Head of caudate nucleus (tissue), 42 donors: ENCODE results near the gene UGT1A4.

Experiments used
- DNase-seq, 42 donors: peaks; one replicate each; pipeline versions ENCODE4 v3.0.0 to v3.0.0-alpha.2; 2020 to 2021; ENCODE audit warnings: mixed read lengths in 7 of 42
- intact Hi-C: fragments of 100-400 bp; cut with DNase I; formaldehyde crosslinking; loops from one replicate; pipeline ENCODE4 v1.15.0; 2022

Gene UGT1A4

DNA sequence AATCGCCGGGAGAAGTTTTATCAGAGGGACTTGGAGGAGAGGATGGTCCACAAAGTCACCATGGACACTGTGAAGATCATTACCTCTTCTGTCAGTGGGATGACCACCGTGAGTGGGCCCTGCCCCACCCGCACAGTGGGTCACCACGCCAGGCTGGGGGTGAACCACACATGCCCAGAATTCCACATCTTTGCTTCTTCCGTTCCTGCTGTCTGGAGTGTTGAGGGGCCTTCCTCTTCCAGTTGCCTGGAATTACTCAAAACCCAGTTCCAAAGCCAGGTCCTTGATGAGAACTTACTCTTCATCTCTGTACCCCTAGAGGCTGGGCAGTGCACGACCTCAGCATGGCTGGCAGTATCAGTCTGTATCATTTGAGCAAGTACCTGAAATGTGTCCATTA is 81.7 kb downstream of the UGT1A4 start:
- intact Hi-C loops = no loop called here

DNA sequence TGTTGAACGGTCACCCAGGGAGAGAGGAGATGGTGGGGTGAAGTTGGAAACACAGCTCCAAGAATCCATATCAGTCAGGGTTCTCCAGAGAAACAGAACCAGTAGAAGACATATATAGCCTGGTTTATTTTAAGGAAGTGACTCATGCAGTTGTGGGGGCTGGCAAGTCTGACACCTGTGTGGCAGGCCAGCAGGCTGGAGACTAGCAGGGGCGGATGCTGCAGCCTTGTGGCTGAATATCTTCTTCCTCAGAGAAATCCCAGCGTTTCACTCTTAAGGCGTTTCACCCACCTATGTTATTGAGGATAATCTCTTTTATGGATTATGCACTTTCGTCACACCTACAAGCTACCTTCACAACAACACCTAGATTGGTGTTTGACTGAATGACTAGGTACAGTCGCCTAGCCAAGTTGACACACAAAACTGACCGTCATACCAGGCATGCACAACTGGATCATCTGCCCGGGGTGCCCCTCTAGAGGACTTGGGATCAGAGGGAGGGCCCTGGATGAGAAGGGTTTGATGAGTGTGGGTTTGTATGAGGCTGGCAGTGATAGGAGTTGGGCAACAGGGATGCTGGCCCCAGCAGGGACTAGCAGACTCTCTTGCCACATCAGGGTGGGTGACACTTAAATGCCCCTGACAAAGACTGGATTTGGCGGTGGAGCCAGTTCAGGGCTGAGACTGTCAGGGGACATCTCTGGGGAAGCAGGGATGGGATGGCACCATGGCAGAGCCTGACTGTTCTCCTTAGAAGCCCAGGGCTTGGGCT is 83.0 kb downstream of the UGT1A4 start:
- intact Hi-C loops = no loop called here
- peak in 32 of 42 donors; percentile 3 to 81 (median 35) for DNase-seq

More for the DNA sequence above, 81.7 kb downstream of the UGT1A4 start:
- peak in 5 of 42 donors; percentile 2 to 21 (median 9) for DNase-seq

DNA sequence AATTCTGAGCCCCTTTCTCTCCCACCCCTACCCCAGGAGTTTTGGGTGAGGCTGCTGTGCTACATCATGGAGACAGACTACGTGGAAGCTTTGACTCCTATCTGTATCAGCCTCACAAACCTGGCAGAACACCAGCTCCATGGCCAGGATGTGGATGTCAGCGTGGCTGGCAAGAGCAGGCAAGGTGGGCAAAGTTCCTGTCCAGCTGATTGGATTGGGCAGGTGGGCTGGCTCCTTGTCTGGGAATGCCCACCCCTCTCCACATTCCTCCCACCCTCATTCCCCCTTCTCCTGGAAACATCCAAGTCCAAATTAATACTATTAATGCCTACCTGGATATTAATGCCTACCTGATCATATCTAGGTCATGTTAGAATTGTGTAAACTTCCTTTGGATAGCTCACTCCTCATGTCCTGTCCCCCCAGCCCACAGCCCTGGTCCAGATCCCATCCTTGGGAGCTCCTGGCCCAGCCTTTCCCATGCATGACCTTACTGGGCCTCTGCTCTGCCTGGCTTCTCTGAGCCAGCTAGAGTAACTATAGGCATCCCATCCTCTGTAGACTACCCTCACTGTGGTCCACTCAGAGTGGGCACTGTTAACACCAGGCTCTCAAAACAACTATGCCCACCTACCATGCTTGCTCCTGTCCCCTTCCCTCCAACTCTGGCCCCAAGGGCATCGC is 83.7 kb downstream of the UGT1A4 start:
- intact Hi-C loops = no loop called here
- DNase-seq = peak in 4 of 42 donors; percentile 12 to 28 (median 16)

DNA sequence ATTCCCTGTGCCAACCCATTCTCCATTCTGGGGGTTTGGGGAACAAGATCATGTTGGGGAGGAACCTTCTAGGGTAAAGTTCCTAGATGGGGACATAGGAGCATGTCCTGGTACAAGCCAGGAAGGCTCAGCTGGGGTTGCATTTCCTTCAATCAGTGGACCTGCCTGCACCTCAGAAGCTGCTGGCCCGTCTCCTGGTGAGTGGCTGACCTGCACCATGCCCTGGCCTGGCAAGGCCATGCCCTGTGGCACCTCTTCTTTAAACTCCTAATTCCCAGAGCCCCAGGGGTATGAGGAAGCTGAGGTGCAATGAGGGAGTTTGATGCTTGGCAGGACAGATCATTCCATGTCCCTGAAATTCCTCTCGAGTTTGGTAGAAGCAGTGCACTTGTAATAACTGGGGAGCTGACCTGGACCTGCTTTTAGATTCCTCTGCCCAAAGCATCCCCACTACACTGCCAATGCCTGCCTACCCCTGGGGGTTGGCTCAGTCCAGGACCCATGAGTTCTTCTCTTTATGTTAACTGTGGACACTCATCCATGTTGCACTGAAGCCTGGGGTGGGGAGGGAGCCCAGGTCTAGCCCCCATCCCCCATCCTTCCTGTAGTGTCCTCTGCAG is 84.9 kb downstream of the UGT1A4 start:
- DNase-seq = peak in 6 of 42 donors; percentile 0 to 28 (median 18)
- intact Hi-C loops = no loop called here

DNA sequence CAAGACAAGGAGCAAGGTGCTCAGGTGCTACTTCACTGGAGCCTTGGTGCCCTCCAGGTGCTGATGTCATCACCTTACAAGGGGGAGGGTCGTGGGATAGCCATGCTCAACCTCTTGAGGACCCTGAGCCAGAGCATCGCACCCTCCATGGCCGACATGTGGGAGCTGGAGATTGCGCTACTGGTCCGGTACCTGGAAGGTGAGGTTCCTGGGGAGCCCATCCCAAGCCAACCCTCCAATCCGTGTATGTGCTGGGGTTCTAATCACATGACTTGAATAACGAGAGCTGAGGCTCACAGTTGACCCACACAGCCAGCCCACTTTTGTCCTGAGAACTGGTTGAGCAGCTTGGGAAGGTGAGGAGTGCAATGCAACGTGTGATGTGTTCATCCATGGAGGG is 85.5 kb downstream of the UGT1A4 start:
- intact Hi-C loops = no loop called here
- DNase-seq = peak in 8 of 42 donors; percentile 3 to 28 (median 13)

DNA sequence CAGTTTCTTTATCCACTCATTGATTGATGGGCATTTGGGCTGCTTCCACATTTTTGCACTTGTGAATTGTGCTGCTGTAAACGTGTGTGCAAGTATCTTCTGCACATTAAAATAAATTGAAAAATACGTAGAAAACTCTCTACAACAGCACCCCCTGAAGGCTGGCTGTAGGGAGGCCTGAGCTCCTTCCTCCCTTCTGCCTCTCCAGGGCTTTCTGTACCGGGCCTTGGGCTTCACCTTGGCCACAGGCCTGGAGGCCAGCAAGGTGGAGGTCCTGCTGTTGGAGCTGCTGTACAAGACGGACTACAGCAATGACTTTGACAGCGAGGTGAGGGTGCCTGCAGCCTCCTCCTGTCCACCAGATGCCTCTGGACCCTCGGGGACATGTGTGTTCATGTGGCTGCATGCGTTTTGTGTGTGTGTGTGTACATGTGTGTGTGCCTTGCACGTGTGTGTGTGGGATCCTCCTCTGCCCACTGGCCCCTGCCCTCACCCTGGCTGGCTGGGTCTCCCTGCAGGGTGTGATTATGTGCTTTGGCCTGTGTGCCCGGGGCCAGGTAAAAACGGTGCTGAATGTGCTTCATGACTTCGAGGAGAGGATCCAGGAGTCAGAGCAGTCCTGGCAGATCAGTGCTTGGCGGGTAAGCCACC is 88.8 kb downstream of the UGT1A4 start:
- intact Hi-C loops = no loop called here
- peak in 9 of 42 donors; percentile 4 to 21 (median 12) for DNase-seq

DNA sequence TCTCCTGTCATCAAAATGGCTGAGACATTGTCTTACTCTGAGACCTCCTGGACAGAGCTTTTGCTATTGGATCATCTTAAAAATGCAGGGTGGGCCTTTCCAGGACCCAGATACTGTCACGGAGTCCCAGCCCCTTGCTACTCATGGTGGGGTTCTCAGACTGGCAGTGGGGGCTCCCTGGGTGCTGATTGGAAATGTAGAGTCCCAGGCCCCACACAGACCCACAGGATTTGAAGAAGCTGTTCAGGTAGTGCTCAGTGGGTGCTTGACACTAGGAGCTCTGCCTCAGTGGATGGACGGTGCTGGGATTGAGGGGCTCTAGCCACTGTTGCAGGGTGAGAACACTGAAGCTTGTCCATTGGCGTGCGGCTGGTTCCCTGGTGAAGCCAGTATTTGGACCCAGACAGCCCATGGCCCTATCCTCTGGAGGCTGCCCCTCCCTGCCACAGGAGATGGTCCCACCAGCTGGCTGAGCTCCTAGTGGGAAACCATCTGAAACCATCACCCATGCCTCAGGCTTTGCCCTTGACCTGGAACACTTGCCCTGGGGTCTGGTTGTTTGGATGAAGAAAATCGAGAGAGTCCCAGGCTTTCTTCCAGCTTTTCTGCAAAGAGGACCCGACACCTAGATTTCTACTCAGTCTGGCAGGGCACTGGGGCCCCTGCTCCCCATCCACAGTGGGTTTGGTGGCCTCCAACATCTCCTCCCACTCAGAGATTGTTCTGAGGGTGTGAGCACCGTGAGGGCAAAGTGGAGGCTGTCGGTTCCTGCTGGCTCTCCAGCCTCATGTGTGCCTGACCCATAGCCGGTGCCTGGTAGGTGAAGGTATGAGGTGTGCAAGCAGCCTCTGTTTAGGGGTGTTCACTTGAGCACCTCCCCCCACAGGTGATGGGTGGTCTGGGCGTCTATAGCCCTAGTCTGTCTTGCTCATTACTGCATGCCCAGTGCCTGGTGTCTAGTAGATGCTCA is 89.7 kb downstream of the UGT1A4 start:
- DNase-seq = peak in 9 of 42 donors; percentile 2 to 26 (median 9)
- intact Hi-C loops = no loop called here

DNA sequence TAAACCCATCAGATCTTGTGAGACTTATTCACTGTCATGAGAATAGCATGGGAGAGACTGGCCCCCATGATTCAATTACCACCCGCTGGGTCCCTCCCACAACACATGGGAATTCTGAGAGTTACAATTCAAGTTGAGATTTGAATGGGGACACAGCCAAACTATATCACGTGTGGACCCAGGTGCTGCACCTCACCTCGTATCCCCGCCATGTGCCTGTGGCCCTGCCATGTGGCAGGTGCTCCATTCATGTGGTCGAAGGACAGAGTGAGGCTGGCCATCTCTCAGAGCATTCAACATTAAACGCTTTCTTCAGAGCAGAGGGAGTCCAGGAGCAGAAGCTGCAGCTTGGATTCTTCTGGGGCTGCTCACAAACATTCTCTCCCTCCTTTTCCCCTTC is 91.8 kb downstream of the UGT1A4 start:
- DNase-seq = peak in 8 of 42 donors; percentile 1 to 31 (median 2)
- intact Hi-C loops = no loop called here

DNA sequence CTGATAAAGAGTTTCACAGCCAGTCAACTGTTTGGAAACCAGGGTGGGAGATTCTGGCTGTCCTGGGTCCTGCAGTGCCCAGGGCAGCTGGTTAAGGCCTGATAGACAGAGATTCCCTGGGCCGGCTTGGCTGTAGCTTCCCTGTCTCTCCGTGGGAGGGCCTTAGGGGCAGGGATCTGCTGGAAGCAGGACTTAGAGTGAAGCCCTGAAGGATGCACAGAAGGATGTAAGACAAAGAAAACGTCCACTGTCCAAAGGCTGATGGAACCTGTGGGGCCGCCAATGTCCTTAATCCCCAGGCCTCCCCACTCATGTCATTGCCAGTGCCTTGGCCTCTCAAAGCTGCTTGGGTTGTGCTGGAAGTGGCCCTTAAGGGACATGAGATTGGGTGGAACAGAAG is 92.6 kb downstream of the UGT1A4 start:
- DNase-seq = peak in 6 of 42 donors; percentile 2 to 25 (median 10)
- intact Hi-C loops = no loop called here

DNA sequence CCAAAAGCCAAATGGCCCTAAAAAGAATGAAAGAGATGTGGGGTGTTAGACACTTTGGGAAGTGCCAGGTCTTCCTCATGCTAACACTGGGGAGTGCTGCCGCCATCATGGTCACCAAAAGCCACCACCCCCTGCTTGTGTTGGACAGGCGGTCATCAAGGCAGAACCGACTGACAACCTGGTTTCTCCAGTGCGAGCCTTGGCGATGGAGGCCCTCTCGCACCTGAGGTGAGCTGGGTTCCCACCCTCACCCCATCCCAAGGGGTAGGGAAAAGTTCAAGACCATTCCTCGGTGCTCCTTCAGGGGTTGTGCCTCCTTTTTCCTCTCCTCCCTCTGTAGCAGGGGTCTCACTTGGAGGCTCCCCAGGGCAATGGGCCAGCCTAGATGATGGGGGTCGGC is 93.2 kb downstream of the UGT1A4 start:
- peak in 11 of 42 donors; percentile 1 to 21 (median 7) for DNase-seq
- intact Hi-C loops = no loop called here

DNA sequence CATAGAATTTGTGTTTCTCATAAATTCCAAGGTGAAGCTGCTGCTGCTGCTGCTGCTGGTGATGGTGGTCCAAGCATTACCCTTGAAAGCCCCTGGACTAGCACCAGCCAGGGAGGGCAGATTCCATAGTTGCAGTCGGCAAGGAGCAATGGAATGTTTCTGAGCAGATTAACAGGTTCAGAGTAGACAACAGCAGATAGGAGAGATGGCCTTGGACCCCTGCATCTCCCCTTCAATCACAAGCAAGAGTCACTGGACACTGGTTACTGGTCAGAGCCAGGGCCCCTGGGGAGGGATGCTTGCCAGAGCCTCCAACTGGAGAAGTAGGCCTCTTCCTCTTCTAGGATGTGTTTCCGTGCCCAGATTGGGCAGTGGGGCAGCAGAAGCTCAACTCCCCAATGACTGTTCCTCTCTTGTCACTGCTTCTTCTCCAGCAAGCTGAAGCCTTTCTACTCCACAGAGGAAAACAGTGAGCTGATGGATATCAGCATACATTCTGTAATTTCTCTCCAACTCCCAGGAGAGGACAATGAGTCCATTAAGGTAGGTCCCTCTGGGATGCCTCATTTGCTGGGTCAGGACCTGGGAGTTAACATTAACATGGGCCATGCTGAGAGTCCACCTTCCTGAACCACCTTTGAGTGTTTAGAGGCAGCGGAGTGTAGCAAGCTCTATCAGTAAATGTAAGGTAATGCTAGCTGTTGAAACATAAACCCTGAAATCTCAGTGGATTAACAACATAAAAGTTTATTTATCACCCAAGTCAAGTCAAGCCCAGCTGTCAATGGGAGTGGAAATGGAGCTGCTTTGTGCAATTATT is 94.9 kb downstream of the UGT1A4 start:
- intact Hi-C loops = no loop called here
- peak in 5 of 42 donors; percentile 1 to 20 (median 4) for DNase-seq

DNA sequence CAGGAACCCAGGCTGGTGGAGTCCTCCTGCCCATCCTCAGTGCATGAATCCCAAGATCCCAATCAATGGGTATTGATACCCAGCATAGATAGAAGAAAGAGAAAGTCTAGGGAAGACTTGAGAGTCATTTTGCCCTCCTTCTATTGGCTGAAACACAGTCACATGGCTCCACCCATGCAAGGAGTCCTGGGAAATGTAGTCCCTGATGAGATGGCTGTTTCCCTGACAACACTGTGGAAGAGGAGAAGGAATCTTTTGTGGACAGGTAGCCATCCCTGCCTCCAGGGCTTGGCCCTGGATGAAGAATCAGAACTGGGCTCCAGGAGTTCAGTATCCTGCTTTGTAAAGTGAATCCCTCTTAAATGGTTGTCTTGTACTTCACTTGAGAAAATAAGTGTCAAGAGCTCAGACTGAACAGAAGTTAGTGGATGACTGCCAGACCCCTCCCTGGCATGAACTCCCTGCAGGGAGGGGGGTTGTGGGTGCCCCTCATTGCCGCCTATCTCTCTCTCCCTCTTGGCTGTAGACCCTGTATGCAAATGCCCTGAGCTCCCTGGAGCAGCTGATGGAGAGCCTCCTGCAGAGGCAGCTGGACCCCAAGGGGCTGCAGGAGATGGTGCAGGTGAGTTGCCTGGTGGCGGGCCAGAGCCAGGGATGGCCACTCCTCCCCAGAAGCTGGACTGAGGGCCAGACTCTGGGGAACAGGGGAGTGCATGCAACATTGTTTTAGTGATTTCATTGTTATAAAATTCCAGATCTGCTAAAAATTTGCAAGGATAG is 95.7 kb downstream of the UGT1A4 start:
- DNase-seq = peak in 5 of 42 donors; percentile 2 to 21 (median 3)
- intact Hi-C loops = no loop called here

DNA sequence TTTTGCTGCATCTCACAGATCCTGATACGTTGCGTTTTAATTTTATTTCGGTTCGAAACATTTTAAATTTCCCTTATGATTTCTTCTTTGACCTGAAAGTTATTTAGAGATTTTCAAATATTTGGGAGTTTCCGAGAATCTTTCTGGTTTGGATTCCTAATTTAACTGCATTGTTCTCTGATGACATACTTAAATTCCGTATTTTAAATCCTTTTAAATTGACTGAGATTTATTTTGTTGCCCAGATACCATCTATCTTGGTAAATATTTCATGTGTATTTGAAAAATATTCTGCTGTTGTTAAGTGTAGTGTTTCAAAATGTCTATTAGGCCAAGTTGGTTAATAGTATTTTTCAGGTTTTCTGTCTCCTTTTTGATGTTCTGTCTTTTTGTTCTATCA is 97.3 kb downstream of the UGT1A4 start:
- intact Hi-C loops = no loop called here
- no peak for DNase-seq

DNA sequence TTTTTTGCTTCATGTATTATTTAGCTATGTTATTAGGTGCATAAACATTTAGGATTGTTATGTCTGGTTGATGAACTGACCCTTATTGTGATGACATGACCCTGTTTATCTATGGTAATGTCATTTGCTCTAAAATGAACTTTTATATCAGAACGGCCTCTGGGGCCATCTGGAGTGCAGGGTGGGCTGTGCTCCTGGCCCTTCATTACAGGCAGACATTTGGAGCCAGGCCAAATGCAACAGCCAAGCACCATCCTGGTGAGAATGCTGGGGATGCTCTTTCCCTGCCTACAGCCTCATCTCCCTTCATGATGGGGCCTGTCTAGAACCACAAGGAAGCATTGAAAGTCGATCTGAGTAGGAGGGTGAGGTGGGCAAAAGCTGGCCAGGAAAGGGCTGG is 97.8 kb downstream of the UGT1A4 start:
- intact Hi-C loops = no loop called here
- peak in 2 of 42 donors; percentile 4 to 14 for DNase-seq

DNA sequence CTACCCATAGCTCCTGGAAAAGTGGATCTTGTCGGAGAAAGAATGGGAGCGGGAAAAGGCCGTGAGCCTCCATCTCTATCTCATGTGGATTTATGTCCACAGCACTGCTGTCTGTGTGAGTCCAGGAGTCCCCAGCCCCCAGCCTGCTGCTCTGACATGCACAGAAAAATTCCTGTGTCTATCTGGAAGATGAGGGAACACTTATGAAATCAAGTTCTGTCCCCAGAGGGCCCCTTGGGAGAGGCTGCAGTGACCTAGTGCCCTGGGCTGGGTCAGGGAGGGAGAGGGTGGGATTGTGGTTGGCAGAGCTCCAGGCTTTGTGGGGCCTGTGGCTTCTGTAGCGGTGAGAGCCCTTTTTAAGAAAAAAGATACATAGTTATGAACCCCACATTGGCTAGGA is 98.2 kb downstream of the UGT1A4 start:
- DNase-seq = peak in 4 of 42 donors; percentile 4 to 13 (median 8)
- intact Hi-C loops = no loop called here

DNA sequence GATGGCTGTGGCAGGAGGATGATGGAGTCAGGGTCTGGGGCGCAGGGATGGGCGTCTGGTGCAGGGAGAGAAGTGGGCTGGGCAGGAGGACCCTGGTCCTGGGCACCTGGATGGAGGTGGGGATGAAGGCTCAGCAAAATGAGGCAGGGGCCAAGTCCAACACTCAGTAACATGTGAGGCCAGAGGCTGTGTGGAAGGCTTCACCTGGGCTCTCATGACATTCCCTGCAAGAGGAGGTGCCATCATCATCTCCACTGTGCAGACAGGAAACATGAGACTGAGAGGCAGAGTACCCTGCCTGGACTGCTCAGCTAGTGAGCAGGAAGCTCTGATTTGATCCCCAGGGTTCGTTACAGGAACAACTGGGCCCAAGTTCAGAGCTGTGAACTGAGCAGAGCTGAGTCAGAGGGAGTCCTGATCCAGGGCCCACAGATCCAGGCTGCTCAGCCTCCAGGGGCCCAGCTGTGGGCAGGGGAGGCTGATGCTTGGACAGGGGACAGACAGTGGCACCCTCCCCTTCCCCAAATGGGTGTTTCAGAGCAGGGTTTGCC is 98.9 kb downstream of the UGT1A4 start:
- peak in 7 of 42 donors; percentile 1 to 16 (median 4) for DNase-seq
- intact Hi-C loops = no loop called here
